K562 (cell line): Measurements from ENCODE around the gene FFAR1. TPM values are rescaled to one million over a fixed set of nuclear protein-coding genes. Genes with fewer than 3 reads are reported as not detected.

Source experiments
- BRD9 ChIP-seq: fragments of 450-650 bp; IDR thresholded peaks from 2 replicates; pipeline ENCODE4 v1.6.1; 2018; ENCODE audit warnings: low read depth; ENCODE audit not compliant: partially characterized antibody
- CBX2 ChIP-seq: fragments of 200-600 bp; sonication (generic); IDR thresholded peaks from one replicate; pipeline ENCODE4 v1.6.1; 2012; ENCODE audit warnings: mild to moderate bottlenecking, low read length, inconsistent platforms; ENCODE audit not compliant: insufficient read depth, poor library complexity, severe bottlenecking
- CCAR2 ChIP-seq: fragments of 200-400 bp; formaldehyde crosslinking; IDR thresholded peaks from 2 replicates; pipeline ENCODE4 v1.6.1; 2017; ENCODE audit warnings: mild to moderate bottlenecking, low read depth, low read length
- CEBPB ChIP-seq: fragments of 450-650 bp; IDR thresholded peaks from 2 replicates; pipeline ENCODE4 v1.6.1; 2016; ENCODE audit warnings: missing genetic modification characterization, missing compliant biosample characterization
- CSDE1 ChIP-seq, 2 experiments: fragments of 450-650 bp; IDR thresholded peaks; 2 replicates each; pipeline ENCODE4 v1.6.1; 2016; ENCODE audit warnings: mild to moderate bottlenecking in 1 of 2
- DIDO1 ChIP-seq: fragments of 450-650 bp; IDR thresholded peaks from 2 replicates; pipeline ENCODE4 v1.6.1; 2016; ENCODE audit warnings: low read depth, missing biosample characterization, missing genetic modification characterization
- KDM1A ChIP-seq, 2 experiments: fragments of 450-650 bp; IDR thresholded peaks; 2 replicates each; pipeline ENCODE4 v1.6.1; 2016; ENCODE audit warnings: mild to moderate bottlenecking in 2 of 2
- KHSRP ChIP-seq: fragments of 450-650 bp; IDR thresholded peaks from 2 replicates; pipeline ENCODE4 v1.6.1; 2017
- KLF13 ChIP-seq: fragments of 450-650 bp; IDR thresholded peaks from 2 replicates; pipeline ENCODE4 v1.6.1; 2016; ENCODE audit warnings: missing genetic modification characterization, low read depth, mild to moderate bottlenecking, missing compliant biosample characterization, moderate library complexity, borderline replicate concordance
- MEF2A ChIP-seq: IDR thresholded peaks from 2 replicates; pipeline ENCODE4 v1.6.1; 2011; ENCODE audit warnings: low read depth, mild to moderate bottlenecking, low read length, moderate library complexity; ENCODE audit not compliant: control insufficient read depth
- MYBL2 ChIP-seq, 2 experiments: fragments of 450-650 bp in 1 of 2; sonication (generic) in 1 of 2; formaldehyde crosslinking in 1 of 2; IDR thresholded peaks; 2 replicates each; pipeline versions ENCODE4 v1.6.1 to v1.8.1; 2017 to 2022; ENCODE audit warnings: borderline replicate concordance in 1 of 2, inconsistent platforms in 1 of 2, low read depth in 1 of 2, mild to moderate bottlenecking in 1 of 2, missing genetic modification reagents in 1 of 2, moderate library complexity in 1 of 2
- NCOA4 ChIP-seq: fragments of 450-650 bp; IDR thresholded peaks from 2 replicates; pipeline ENCODE4 v1.6.1; 2018; ENCODE audit warnings: mild to moderate bottlenecking; ENCODE audit not compliant: partially characterized antibody
- NCOA6 ChIP-seq: fragments of 450-650 bp; IDR thresholded peaks from 2 replicates; pipeline ENCODE4 v1.6.1; 2017; ENCODE audit warnings: mild to moderate bottlenecking
- NFE2L1 ChIP-seq: fragments of 450-650 bp; IDR thresholded peaks from 2 replicates; pipeline ENCODE4 v1.6.1; 2016; ENCODE audit warnings: missing genetic modification characterization, low read depth, mild to moderate bottlenecking, missing compliant biosample characterization, moderate library complexity, borderline replicate concordance
- PCBP1 ChIP-seq: fragments of 200-400 bp; formaldehyde crosslinking; IDR thresholded peaks from 2 replicates; pipeline ENCODE4 v1.6.1; 2018; ENCODE audit warnings: mild to moderate bottlenecking, low read depth, low read length; ENCODE audit not compliant: poor library complexity, severe bottlenecking
- PML ChIP-seq: IDR thresholded peaks from 2 replicates; pipeline ENCODE4 v1.6.1; 2012; ENCODE audit warnings: low read length, inconsistent platforms
- SFPQ ChIP-seq: fragments of 200-400 bp; formaldehyde crosslinking; IDR thresholded peaks from 2 replicates; pipeline ENCODE4 v1.6.1; 2017; ENCODE audit warnings: mild to moderate bottlenecking, low read depth, low read length, moderate library complexity
- SOX6 ChIP-seq: fragments of 450-650 bp; IDR thresholded peaks from 2 replicates; pipeline ENCODE4 v1.6.1; 2014; ENCODE audit warnings: mild to moderate bottlenecking
- TEAD1 ChIP-seq, 2 experiments: fragments of 450-650 bp in 1 of 2; sonication (generic) in 1 of 2; formaldehyde crosslinking; IDR thresholded peaks; 2 replicates each; pipeline versions ENCODE4 v1.4.0 to v1.8.0; 2020 to 2022; ENCODE audit warnings: mild to moderate bottlenecking in 2 of 2, missing genetic modification reagents in 1 of 2
- TSC22D4 ChIP-seq: fragments of 450-650 bp; IDR thresholded peaks from 2 replicates; pipeline ENCODE4 v1.6.1; 2016; ENCODE audit warnings: missing genetic modification characterization, missing biosample characterization, control low read depth
- TSHZ1 ChIP-seq: fragments of 250-450 bp; sonication (Bioruptor Pico); IDR thresholded peaks from 2 replicates; pipeline ENCODE4 v1.4.0; 2020; ENCODE audit warnings: mild to moderate bottlenecking, moderate library complexity
- ZNF134 ChIP-seq: fragments of 250-450 bp; sonication (Bioruptor Pico); conservative IDR thresholded peaks from 2 replicates; pipeline ENCODE4 v1.4.0; 2020
- ZNF551 ChIP-seq: fragments of 250-450 bp; sonication (Bioruptor Pico); IDR thresholded peaks from 2 replicates; pipeline ENCODE4 v1.5.0; 2021; ENCODE audit warnings: mild to moderate bottlenecking, moderate library complexity
- ZNF696 ChIP-seq: fragments of 250-450 bp; sonication (Bioruptor Pico); conservative IDR thresholded peaks from 2 replicates; pipeline ENCODE4 v1.4.0; 2020; ENCODE audit warnings: mild to moderate bottlenecking, moderate library complexity
- ZNF75A ChIP-seq: fragments of 450-650 bp; formaldehyde crosslinking; IDR thresholded peaks from 2 replicates; pipeline ENCODE4 v1.4.0; 2020; ENCODE audit warnings: mild to moderate bottlenecking
- polyA plus RNA-seq, 8 experiments: library from polyadenylated mRNA; depleted of rRNA in 4 of 8; stranded (reverse) in 5 of 8; unstranded in 3 of 8; fragments of >200 nt; fragmentation: Nextera tagmentation in 2 of 8; fragmentation: Illumina TruSeq in 1 of 8; extraction: Ambion mirVana in 2 of 8; extraction: Trizol in 1 of 8; gene quantifications; 2 replicates each; pipeline versions ENCODE4 v1.2.1 to v1.2.3, GENCODE V29; 2011 to 2014; ENCODE audit warnings: inconsistent platforms in 1 of 8, missing spikeins in 1 of 8
- total RNA-seq, 7 experiments: library from RNA; depleted of rRNA in 6 of 7; stranded (reverse); fragments of >200 nt in 6 of 7; fragmentation: Illumina TruSeq in 2 of 7; extraction: Trizol in 2 of 7; gene quantifications; 2 replicates each; pipeline versions ENCODE4 v1.2.1 to v1.2.3, GENCODE V29; 2011 to 2021; ENCODE audit warnings: low replicate concordance in 1 of 7

Gene FFAR1
- total and polyA plus RNA-seq, 9 of the 15 experiments (the other 6 are each of a cell fraction or from before 2014, with no cell fraction given), result not detected

GRCh38 chr19:35318679-35319448 is 28.8 kb upstream of the FFAR1 start (continued):
- TF ChIP-seq MEF2A, result no peak
- no peak for TF ChIP-seq SOX6
- TF ChIP-seq MYBL2 (IDR thresholded peaks at IDR 0.05; ENCODE audit: low read depth), result no peak
- TF ChIP-seq MYBL2 (CRISPR knock-in tag; IDR thresholded peaks at IDR 0.05; ENCODE audit: borderline replicate concordance), result no peak
- TF ChIP-seq PML, result no peak
- TF ChIP-seq ZNF696 (CRISPR knock-in tag), result no peak
- no peak for TF ChIP-seq TSHZ1 (CRISPR knock-in tag)
- no peak for TF ChIP-seq NFE2L1
- TF ChIP-seq SFPQ, result no peak
- TF ChIP-seq KDM1A (IDR thresholded peaks at IDR 0.05), result no peak
- TF ChIP-seq CSDE1 (IDR thresholded peaks at IDR 0.05), result no peak
- no peak for TF ChIP-seq TSC22D4 (tag)
- TF ChIP-seq DIDO1 (tag), result no peak
- TF ChIP-seq PCBP1, result no peak
- no peak for TF ChIP-seq CCAR2
- no peak for TF ChIP-seq NCOA4
- no peak for TF ChIP-seq TEAD1 (CRISPR knock-in tag; IDR thresholded peaks at IDR 0.05)
- no peak for TF ChIP-seq ZNF75A (CRISPR knock-in tag)
- TF ChIP-seq KHSRP, result no peak
- no peak for TF ChIP-seq ZNF134 (CRISPR knock-in tag)
- TF ChIP-seq CBX2, result no peak
- no peak for TF ChIP-seq CEBPB
- TF ChIP-seq BRD9, result no peak
- TF ChIP-seq KLF13 (tag), result no peak
- no peak for TF ChIP-seq ZNF551 (CRISPR knock-in tag)
- no peak for TF ChIP-seq NCOA6
